GM23338 (cell line): ENCODE data around the gene SLC2A13. TPM values are rescaled to one million over a fixed set of nuclear protein-coding genes. Genes with fewer than 3 reads are reported as not detected.

Experiments
- ATAC-seq: fragments of 200-7000 bp; cut with Tn5 transposase; 3 replicates; pipeline ENCODE4 v1.9.1; 2020
- DNase-seq: peaks from one replicate; pipeline ENCODE4 v3.0.0-alpha.2; 2015; ENCODE audit warnings: low spot score
- H2AFZ ChIP-seq: fragments of 200-600 bp; sonication (generic); 2 replicates; pipeline ENCODE4 v1.8.0; 2016; ENCODE audit warnings: antibody characterized with exemption, mild to moderate bottlenecking, moderate library complexity
- H3F3A ChIP-seq: fragments of 200-600 bp; sonication (generic); replicated peaks from 2 replicates; pipeline ENCODE4 v1.8.0; 2017; ENCODE audit warnings: antibody characterized with exemption, mixed run types, low read depth
- H3K27ac ChIP-seq: fragments of 200-600 bp; sonication (generic); 2 replicates; pipeline ENCODE4 v1.6.1; 2016; ENCODE audit warnings: low read depth
- H3K27me3 ChIP-seq: fragments of 200-600 bp; sonication (generic); 2 replicates; pipeline ENCODE4 v1.8.0; 2016; ENCODE audit warnings: mild to moderate bottlenecking, mixed run types, moderate library complexity; ENCODE audit not compliant: insufficient read depth
- H3K36me3 ChIP-seq: fragments of 200-600 bp; sonication (generic); 2 replicates; pipeline ENCODE4 v1.8.0; 2016; ENCODE audit warnings: mild to moderate bottlenecking; ENCODE audit not compliant: insufficient read depth
- H3K4me1 ChIP-seq: fragments of 200-600 bp; sonication (generic); 2 replicates; pipeline ENCODE4 v1.8.0; 2016; ENCODE audit warnings: mild to moderate bottlenecking, moderate library complexity; ENCODE audit not compliant: insufficient read depth
- H3K4me2 ChIP-seq: fragments of 200-600 bp; sonication (generic); 2 replicates; pipeline ENCODE4 v1.7.1; 2017; ENCODE audit warnings: mixed run types
- H3K4me3 ChIP-seq: fragments of 200-600 bp; sonication (generic); 2 replicates; pipeline ENCODE4 v1.6.1; 2016; ENCODE audit warnings: mixed run types
- H3K79me2 ChIP-seq: fragments of 200-600 bp; sonication (generic); replicated peaks from 2 replicates; pipeline ENCODE4 v1.8.0; 2017; ENCODE audit warnings: mild to moderate bottlenecking; ENCODE audit not compliant: insufficient read depth
- H3K9me2 ChIP-seq: fragments of 200-600 bp; sonication (generic); 2 replicates; pipeline ENCODE4 v1.8.0; 2017; ENCODE audit not compliant: insufficient read depth
- H4K20me1 ChIP-seq: fragments of 200-600 bp; sonication (generic); replicated peaks from 2 replicates; pipeline ENCODE4 v1.8.0; 2017; ENCODE audit warnings: mild to moderate bottlenecking; ENCODE audit not compliant: insufficient read depth
- H3K27ac Mint-ChIP-seq: 2 replicates; pipeline ENCODE4 v1.8.0; 2020; ENCODE audit warnings: inconsistent platforms, mild to moderate bottlenecking, moderate library complexity, mixed read lengths
- H3K27me3 Mint-ChIP-seq: 3 replicates; pipeline ENCODE4 v1.8.0; 2022; ENCODE audit warnings: low read depth, mild to moderate bottlenecking, moderate library complexity, mixed read lengths, inconsistent platforms; ENCODE audit not compliant: insufficient read depth, poor library complexity
- H3K36me3 Mint-ChIP-seq: 3 replicates; pipeline ENCODE4 v1.8.0; 2021; ENCODE audit warnings: low read depth, mild to moderate bottlenecking, inconsistent platforms, moderate library complexity, mixed read lengths
- H3K4me1 Mint-ChIP-seq: 3 replicates; pipeline ENCODE4 v1.8.0; 2020; ENCODE audit warnings: mild to moderate bottlenecking, inconsistent platforms, mixed read lengths
- H3K4me3 Mint-ChIP-seq: 3 replicates; pipeline ENCODE4 v1.8.0; 2021; ENCODE audit warnings: moderate library complexity, mild to moderate bottlenecking, inconsistent platforms, mixed read lengths
- H3K9me3 Mint-ChIP-seq: 3 replicates; pipeline ENCODE4 v1.8.0; 2020; ENCODE audit warnings: moderate library complexity, mild to moderate bottlenecking, inconsistent platforms, mixed read lengths
- EZH2 ChIP-seq: fragments of 200-600 bp; sonication (generic); IDR thresholded peaks from one replicate; pipeline ENCODE4 v1.8.0; 2017; ENCODE audit warnings: antibody characterized with exemption, mild to moderate bottlenecking, low read depth; ENCODE audit not compliant: unreplicated experiment
- JUNB ChIP-seq: IDR thresholded peaks from one replicate; pipeline ENCODE4 v1.6.1; 2016; ENCODE audit warnings: antibody characterized with exemption; ENCODE audit not compliant: unreplicated experiment
- POLR2AphosphoS5 ChIP-seq: IDR thresholded peaks from 2 replicates; pipeline ENCODE4 v1.6.1; 2016; ENCODE audit warnings: antibody characterized with exemption, low read depth
- STAT1 ChIP-seq: IDR thresholded peaks from one replicate; pipeline ENCODE4 v1.6.1; 2016; ENCODE audit warnings: antibody characterized with exemption; ENCODE audit not compliant: unreplicated experiment
- ZNF331 ChIP-seq: fragments of 250-450 bp; sonication (Bioruptor Pico); IDR thresholded peaks from 2 replicates; pipeline ENCODE4 v1.5.0; 2020; ENCODE audit warnings: low read depth, mild to moderate bottlenecking, moderate library complexity
- polyA plus RNA-seq: library from polyadenylated mRNA; unstranded; fragments of >200 nt; fragmentation: Nextera tagmentation; extraction: Ambion mirVana; gene quantifications from 2 replicates; pipeline ENCODE4 v1.2.1, GENCODE V29; 2016
- total RNA-seq: library from RNA; depleted of rRNA; stranded (reverse); fragments of >200 nt; shearing (Covaris generic); gene quantifications from 2 replicates; pipeline ENCODE4 v1.2.3, GENCODE V29; 2014
- TF ChIP-seq, protein P1 (sequence below): IDR thresholded peaks from one replicate; pipeline ENCODE4 v1.6.1; 2018; ENCODE audit warnings: antibody characterized with exemption; ENCODE audit not compliant: unreplicated experiment
- TF ChIP-seq, protein P2 (sequence below), 2 experiments: fragments of 200-600 bp in 1 of 2; sonication (generic) in 1 of 2; conservative IDR thresholded peaks; 2 replicates each; pipeline versions ENCODE4 v1.5.1 to v1.6.1; 2016 to 2017; ENCODE audit warnings: antibody characterized with exemption in 2 of 2, low read depth in 2 of 2, mild to moderate bottlenecking in 2 of 2, moderate library complexity in 1 of 2

SLC2A13 gene
- total and polyA plus RNA-seq, 2 experiments from 2014 or later: 6.8 to 22.7 TPM

- TF ChIP-seq, protein P1, sequence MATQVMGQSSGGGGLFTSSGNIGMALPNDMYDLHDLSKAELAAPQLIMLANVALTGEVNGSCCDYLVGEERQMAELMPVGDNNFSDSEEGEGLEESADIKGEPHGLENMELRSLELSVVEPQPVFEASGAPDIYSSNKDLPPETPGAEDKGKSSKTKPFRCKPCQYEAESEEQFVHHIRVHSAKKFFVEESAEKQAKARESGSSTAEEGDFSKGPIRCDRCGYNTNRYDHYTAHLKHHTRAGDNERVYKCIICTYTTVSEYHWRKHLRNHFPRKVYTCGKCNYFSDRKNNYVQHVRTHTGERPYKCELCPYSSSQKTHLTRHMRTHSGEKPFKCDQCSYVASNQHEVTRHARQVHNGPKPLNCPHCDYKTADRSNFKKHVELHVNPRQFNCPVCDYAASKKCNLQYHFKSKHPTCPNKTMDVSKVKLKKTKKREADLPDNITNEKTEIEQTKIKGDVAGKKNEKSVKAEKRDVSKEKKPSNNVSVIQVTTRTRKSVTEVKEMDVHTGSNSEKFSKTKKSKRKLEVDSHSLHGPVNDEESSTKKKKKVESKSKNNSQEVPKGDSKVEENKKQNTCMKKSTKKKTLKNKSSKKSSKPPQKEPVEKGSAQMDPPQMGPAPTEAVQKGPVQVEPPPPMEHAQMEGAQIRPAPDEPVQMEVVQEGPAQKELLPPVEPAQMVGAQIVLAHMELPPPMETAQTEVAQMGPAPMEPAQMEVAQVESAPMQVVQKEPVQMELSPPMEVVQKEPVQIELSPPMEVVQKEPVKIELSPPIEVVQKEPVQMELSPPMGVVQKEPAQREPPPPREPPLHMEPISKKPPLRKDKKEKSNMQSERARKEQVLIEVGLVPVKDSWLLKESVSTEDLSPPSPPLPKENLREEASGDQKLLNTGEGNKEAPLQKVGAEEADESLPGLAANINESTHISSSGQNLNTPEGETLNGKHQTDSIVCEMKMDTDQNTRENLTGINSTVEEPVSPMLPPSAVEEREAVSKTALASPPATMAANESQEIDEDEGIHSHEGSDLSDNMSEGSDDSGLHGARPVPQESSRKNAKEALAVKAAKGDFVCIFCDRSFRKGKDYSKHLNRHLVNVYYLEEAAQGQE: no peak
- TF ChIP-seq ZNF331 (no peak), EZH2 (no peak), POLR2AphosphoS5 (no peak), STAT1 (no peak)
- TF ChIP-seq, protein P2, sequence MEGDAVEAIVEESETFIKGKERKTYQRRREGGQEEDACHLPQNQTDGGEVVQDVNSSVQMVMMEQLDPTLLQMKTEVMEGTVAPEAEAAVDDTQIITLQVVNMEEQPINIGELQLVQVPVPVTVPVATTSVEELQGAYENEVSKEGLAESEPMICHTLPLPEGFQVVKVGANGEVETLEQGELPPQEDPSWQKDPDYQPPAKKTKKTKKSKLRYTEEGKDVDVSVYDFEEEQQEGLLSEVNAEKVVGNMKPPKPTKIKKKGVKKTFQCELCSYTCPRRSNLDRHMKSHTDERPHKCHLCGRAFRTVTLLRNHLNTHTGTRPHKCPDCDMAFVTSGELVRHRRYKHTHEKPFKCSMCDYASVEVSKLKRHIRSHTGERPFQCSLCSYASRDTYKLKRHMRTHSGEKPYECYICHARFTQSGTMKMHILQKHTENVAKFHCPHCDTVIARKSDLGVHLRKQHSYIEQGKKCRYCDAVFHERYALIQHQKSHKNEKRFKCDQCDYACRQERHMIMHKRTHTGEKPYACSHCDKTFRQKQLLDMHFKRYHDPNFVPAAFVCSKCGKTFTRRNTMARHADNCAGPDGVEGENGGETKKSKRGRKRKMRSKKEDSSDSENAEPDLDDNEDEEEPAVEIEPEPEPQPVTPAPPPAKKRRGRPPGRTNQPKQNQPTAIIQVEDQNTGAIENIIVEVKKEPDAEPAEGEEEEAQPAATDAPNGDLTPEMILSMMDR (conservative IDR thresholded peaks at IDR 0.05; ENCODE audit: low read depth in 2 of 2): no peak
Observed at GRCh38 chr12:40002178-40003169, 103.4 kb downstream of the SLC2A13 start (continued).

DNA sequence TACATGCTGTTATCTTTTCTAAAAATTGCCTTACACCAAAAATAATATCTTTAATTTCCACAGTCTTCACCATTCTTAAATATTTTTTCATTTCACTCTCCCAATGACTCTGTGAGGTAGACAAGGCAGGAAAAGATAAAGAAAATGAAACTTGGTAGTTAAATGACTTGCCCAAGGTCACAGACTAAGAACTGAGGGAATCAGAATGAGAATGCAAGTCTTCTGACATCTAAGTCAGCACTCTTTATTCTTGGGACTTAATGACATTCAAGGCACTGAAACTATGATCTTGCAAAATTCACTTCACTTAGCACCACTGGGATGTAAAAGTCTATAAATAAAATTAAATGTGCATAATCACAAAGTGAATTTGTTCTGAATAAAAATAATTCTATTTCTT is 104.5 kb downstream of the SLC2A13 start:
- H3K4me1 ChIP-seq: no peaks in the 10 kb centered on the region
- H3K4me2 ChIP-seq: no peak overlapping the region
- no peak overlapping the region for H3K4me3 ChIP-seq
- no peaks in the 10 kb centered on the region for H3F3A ChIP-seq
- DNase-seq: no peak
- no peaks in the 10 kb centered on the region for H4K20me1 ChIP-seq
- peaks cover 44% of the 10 kb centered on the region for H3K9me3 Mint-ChIP-seq
- no peak for ATAC-seq
- peaks cover 7% of the 10 kb centered on the region; the same call in 1 of the 2 replicates for H3K36me3 ChIP-seq
- H3K4me1 Mint-ChIP-seq: no peaks in the 10 kb centered on the region
- no peak overlapping the region for H3K27ac Mint-ChIP-seq
- no peaks in the 10 kb centered on the region for H3K27me3 ChIP-seq
- no peak overlapping the region for H3K27ac ChIP-seq
- no peaks in the 10 kb centered on the region for H3K9me2 ChIP-seq
- peaks cover 49% of the 10 kb centered on the region for H3K36me3 Mint-ChIP-seq
- no peak overlapping the region for H2AFZ ChIP-seq
- 0 out of 2 replicates have a peak, but pooled peaks cover 3% of the 10 kb centered on the region for H3K79me2 ChIP-seq
- H3K4me3 Mint-ChIP-seq: no peak overlapping the region
- H3K27me3 Mint-ChIP-seq: no peaks in the 10 kb centered on the region
- TF ChIP-seq, protein P1: no peak
- TF ChIP-seq JUNB (no peak), EZH2 (no peak), POLR2AphosphoS5 (no peak)
